Smooth muscle cell (in vitro differentiated cells): ENCODE data around the gene RNF11. TPM values are rescaled to one million over a fixed set of nuclear protein-coding genes. Genes with fewer than 3 reads are reported as not detected.
"Not testable (repeated sequence)": the region's sequence is repeated elsewhere in the genome, so short reads cannot be mapped to it uniquely, and the experiment has no call there.

ENCODE experiments used
- DNase-seq: peaks from one replicate; lab custom pipeline; 2025; ENCODE audit not compliant: unreplicated experiment; lab: John Stamatoyannopoulos, UW
- H2AFZ ChIP-seq: fragments of 200-600 bp; sonication (generic); 2 replicates; pipeline ENCODE4 v1.6.0; 2016; ENCODE audit warnings: antibody characterized with exemption, low read depth, mild to moderate bottlenecking
- H3F3A ChIP-seq: fragments of 200-600 bp; sonication (generic); 2 replicates; pipeline ENCODE4 v1.6.0; 2017; ENCODE audit warnings: antibody characterized with exemption, low read depth
- H3K27ac ChIP-seq: fragments of 200-600 bp; sonication (generic); 2 replicates; pipeline ENCODE4 v1.5.1; 2016; ENCODE audit warnings: low read depth, mild to moderate bottlenecking
- H3K27me3 ChIP-seq: fragments of 200-600 bp; sonication (generic); 2 replicates; pipeline ENCODE4 v1.6.1; 2016; ENCODE audit warnings: low read depth, mild to moderate bottlenecking
- H3K36me3 ChIP-seq: fragments of 200-600 bp; sonication (generic); 2 replicates; pipeline ENCODE4 v1.5.1; 2016; ENCODE audit warnings: low read depth
- H3K4me1 ChIP-seq: fragments of 200-600 bp; sonication (generic); 2 replicates; pipeline ENCODE4 v1.5.1; 2016; ENCODE audit warnings: low read depth
- H3K4me2 ChIP-seq: fragments of 200-600 bp; sonication (generic); 2 replicates; pipeline ENCODE4 v1.6.0; 2016; ENCODE audit warnings: mild to moderate bottlenecking
- H3K4me3 ChIP-seq: fragments of 200-600 bp; sonication (generic); 2 replicates; pipeline ENCODE4 v1.5.1; 2016; ENCODE audit warnings: mild to moderate bottlenecking
- H3K79me2 ChIP-seq: fragments of 200-600 bp; sonication (generic); 2 replicates; pipeline ENCODE4 v1.6.0; 2016; ENCODE audit warnings: low read depth, mild to moderate bottlenecking
- H3K9ac ChIP-seq: fragments of 200-600 bp; sonication (generic); 2 replicates; pipeline ENCODE4 v1.6.0; 2016; ENCODE audit warnings: low read depth
- H3K9me3 ChIP-seq: fragments of 200-600 bp; sonication (generic); replicated peaks from 2 replicates; pipeline ENCODE4 v1.5.1; 2016; ENCODE audit warnings: low read depth
- H4K20me1 ChIP-seq: fragments of 200-600 bp; sonication (generic); 2 replicates; pipeline ENCODE4 v1.6.0; 2016; ENCODE audit warnings: low read depth
- CTCF ChIP-seq: fragments of 200-600 bp; sonication (generic); IDR thresholded peaks from 2 replicates; pipeline ENCODE4 v1.5.1; 2017; ENCODE audit warnings: borderline replicate concordance, mild to moderate bottlenecking, antibody characterized with exemption; ENCODE audit not compliant: insufficient read depth, poor library complexity, severe bottlenecking
- WGBS: methylation state at CpG from one replicate; pipeline ENCODE4 v1.1.7; 2016; ENCODE audit warnings: low lambda C conversion rate; 5-methylcytosine and 5-hydroxymethylcytosine counted together
- polyA plus RNA-seq: library from polyadenylated mRNA; unstranded; fragments of >200 nt; fragmentation: Nextera tagmentation; extraction: Ambion mirVana; gene quantifications from 2 replicates; pipeline ENCODE4 v1.2.1, GENCODE V29; 2016
- total RNA-seq: library from RNA; depleted of rRNA; stranded (reverse); fragments of >200 nt; gene quantifications from 2 replicates; pipeline ENCODE4 v1.2.3, GENCODE V29; 2014

RNF11 gene
- total and polyA plus RNA-seq, 2 experiments from 2014 or later = 68.7 to 123 TPM

- Histone ChIP-seq H4K20me1 (peaks cover 100% of the 10 kb centered on the region), H3K4me3 (no peak overlapping the region), H3K4me2 (no peak overlapping the region), H3K27me3 (no peaks in the 10 kb centered on the region), H3K9me3 (no peaks in the 10 kb centered on the region), H3K79me2 (peaks cover 100% of the 10 kb centered on the region), H3F3A (no peaks in the 10 kb centered on the region), H3K9ac (no peak overlapping the region), H3K4me1 (no peaks in the 10 kb centered on the region), H3K36me3 (no peaks in the 10 kb centered on the region), H2AFZ (no peak overlapping the region), H3K27ac (no peak overlapping the region)
- TF ChIP-seq CTCF = no peak
- DNase-seq = no peak
- 87% methylated on average over 2 of the region's 2 CpGs for WGBS
Observed at GRCh38 chr1:51247022-51247421, 10.9 kb downstream of the RNF11 start.

- Histone ChIP-seq H3K79me2 (peaks cover 100% of the 10 kb centered on the region), H3K4me1 (no peaks in the 10 kb centered on the region), H3F3A (no peaks in the 10 kb centered on the region), H3K36me3 (no peaks in the 10 kb centered on the region), H3K27ac (no peak overlapping the region), H3K9ac (no peak overlapping the region), H3K9me3 (no peaks in the 10 kb centered on the region), H4K20me1 (peaks cover 100% of the 10 kb centered on the region), H3K4me2 (no peak overlapping the region), H3K27me3 (no peaks in the 10 kb centered on the region), H2AFZ (no peak overlapping the region), H3K4me3 (no peak overlapping the region)
- DNase-seq = no peak
- TF ChIP-seq CTCF = no peak
- 94% methylated on average over 1 of the region's 1 CpG for WGBS
Observed at GRCh38 chr1:51247499-51247898, 11.4 kb downstream of the RNF11 start.

GRCh38 chr1:51249445-51249844, 13.4 kb downstream of the RNF11 start:
- Histone ChIP-seq H2AFZ (no peak overlapping the region), H4K20me1 (peaks cover 100% of the 10 kb centered on the region), H3K79me2 (peaks cover 100% of the 10 kb centered on the region), H3K27ac (no peak overlapping the region), H3K27me3 (no peaks in the 10 kb centered on the region), H3K9ac (no peak overlapping the region), H3K4me3 (no peak overlapping the region), H3K4me1 (no peaks in the 10 kb centered on the region), H3K36me3 (no peaks in the 10 kb centered on the region), H3K4me2 (no peak overlapping the region), H3F3A (no peaks in the 10 kb centered on the region), H3K9me3 (no peaks in the 10 kb centered on the region)
- DNase-seq = no peak
- TF ChIP-seq CTCF = no peak
- WGBS = 97% methylated on average over 1 of the region's 1 CpG

GRCh38 chr1:51250729-51251128, 14.7 kb downstream of the RNF11 start:
- H3K4me2 ChIP-seq, H3K9me3 ChIP-seq, H3K4me3 ChIP-seq: not testable (repeated sequence)

GRCh38 chr1:51251165-51251564, 15.1 kb downstream of the RNF11 start:
- 98% methylated on average over 17 of the region's 20 CpGs for WGBS
- not testable (repeated sequence) for H3K9ac ChIP-seq, DNase-seq, H3K9me3 ChIP-seq, H3K36me3 ChIP-seq, H3K4me3 ChIP-seq, H3K27me3 ChIP-seq, H2AFZ ChIP-seq, H3F3A ChIP-seq, H3K4me2 ChIP-seq, H3K27ac ChIP-seq, H3K4me1 ChIP-seq
- H3K79me2 ChIP-seq = peaks cover 100% of the 10 kb centered on the region
- H4K20me1 ChIP-seq = peaks cover 100% of the 10 kb centered on the region

More at GRCh38 chr1:51250729-51251128, 14.7 kb downstream of the RNF11 start:
- Histone ChIP-seq H3K79me2 (peaks cover 100% of the 10 kb centered on the region), H4K20me1 (peaks cover 100% of the 10 kb centered on the region)
- not testable (repeated sequence) for DNase-seq, H3K36me3 ChIP-seq, H3F3A ChIP-seq, H2AFZ ChIP-seq, H3K27me3 ChIP-seq, H3K27ac ChIP-seq, H3K4me1 ChIP-seq, H3K9ac ChIP-seq
- 98% methylated on average over 14 of the region's 14 CpGs for WGBS
